Measurements from ENCODE around the gene F10.

F10 gene

DNA sequence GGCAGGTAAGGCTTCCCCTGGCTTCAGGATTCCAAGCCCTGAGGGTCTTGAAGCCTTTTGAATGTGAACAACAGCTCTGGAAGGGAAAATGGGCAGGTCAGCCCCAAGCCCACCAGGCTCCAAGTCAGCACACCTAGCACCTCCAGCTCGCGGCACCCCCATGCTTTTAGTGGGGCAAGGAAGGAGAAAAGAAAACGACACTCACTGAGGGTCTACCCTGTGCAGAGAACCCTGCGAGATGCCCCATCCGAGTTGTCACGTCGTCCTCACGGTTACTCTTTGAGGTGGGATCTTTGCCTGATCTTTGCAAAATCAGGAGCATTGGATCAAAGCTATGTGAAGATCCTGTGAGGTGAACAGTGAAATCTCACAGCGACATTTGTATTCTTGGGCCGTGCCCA lies 5.7 kb upstream of the F10 start:
- no peak for DNase-seq (ENCODE audit: low read depth)

DNA sequence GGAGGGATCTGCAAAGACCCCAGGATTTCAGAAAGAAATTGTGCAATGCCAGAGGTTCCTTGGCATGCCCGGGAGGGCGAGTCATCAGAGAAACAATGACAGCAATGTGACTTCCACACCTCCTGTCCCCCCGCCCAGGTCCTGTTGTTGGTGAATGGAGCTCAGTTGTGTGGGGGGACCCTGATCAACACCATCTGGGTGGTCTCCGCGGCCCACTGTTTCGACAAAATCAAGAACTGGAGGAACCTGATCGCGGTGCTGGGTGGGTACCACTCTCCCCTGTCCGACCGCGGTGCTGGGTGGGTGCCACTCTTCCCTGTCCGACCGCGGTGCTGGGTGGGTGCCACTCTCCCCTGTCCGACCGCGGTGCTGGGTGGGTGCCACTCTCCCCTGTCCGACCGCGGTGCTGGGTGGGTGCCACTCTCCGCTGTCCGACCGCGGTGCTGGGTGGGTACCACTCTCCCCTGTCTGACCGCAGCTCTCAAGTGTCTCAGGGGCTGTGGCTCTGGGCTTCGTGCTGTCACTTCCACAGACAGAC lies 5.2 kb upstream of the F10 start:
- no peak for DNase-seq (ENCODE audit: low read depth)

DNA sequence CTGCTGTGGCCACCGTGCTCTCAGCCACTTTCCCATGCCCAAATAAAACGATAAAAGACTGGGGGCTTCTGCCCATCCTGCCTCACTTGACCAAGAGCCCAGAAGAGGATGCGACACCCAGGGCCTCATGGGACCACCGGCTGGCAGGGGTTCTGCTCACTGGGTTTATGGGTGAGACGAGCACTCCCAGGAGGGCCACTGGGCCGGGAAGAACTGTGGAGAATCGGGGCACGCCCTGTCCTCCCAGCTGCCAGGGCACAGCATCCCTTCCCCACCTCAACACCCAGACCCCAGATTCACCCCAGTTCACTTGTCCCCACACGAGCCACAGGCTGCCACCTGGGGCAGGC lies 4.7 kb upstream of the F10 start:
- no peak for DNase-seq (ENCODE audit: low read depth)

DNA sequence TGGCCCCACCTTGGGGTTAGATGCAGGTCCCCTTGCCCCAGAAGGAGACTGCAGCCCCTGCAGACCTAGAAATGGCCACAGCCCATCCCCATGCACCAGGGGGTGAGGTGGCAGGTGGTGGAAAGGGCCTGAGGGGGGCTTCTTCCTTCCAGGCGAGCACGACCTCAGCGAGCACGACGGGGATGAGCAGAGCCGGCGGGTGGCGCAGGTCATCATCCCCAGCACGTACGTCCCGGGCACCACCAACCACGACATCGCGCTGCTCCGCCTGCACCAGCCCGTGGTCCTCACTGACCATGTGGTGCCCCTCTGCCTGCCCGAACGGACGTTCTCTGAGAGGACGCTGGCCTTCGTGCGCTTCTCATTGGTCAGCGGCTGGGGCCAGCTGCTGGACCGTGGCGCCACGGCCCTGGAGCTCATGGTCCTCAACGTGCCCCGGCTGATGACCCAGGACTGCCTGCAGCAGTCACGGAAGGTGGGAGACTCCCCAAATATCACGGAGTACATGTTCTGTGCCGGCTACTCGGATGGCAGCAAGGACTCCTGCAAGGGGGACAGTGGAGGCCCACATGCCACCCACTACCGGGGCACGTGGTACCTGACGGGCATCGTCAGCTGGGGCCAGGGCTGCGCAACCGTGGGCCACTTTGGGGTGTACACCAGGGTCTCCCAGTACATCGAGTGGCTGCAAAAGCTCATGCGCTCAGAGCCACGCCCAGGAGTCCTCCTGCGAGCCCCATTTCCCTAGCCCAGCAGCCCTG lies 4.2 kb upstream of the F10 start:
- no peak for DNase-seq (ENCODE audit: low read depth)

DNA sequence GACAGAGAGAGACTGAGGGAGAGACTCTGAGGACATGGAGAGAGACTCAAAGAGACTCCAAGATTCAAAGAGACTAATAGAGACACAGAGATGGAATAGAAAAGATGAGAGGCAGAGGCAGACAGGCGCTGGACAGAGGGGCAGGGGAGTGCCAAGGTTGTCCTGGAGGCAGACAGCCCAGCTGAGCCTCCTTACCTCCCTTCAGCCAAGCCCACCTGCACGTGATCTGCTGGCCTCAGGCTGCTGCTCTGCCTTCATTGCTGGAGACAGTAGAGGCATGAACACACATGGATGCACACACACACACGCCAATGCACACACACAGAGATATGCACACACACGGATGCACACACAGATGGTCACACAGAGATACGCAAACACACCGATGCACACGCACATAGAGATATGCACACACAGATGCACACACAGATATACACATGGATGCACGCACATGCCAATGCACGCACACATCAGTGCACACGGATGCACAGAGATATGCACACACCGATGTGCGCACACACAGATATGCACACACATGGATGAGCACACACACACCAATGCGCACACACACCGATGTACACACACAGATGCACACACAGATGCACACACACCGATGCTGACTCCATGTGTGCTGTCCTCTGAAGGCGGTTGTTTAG lies 3.3 kb upstream of the F10 start:
- no peak for DNase-seq (ENCODE audit: low read depth)

DNA sequence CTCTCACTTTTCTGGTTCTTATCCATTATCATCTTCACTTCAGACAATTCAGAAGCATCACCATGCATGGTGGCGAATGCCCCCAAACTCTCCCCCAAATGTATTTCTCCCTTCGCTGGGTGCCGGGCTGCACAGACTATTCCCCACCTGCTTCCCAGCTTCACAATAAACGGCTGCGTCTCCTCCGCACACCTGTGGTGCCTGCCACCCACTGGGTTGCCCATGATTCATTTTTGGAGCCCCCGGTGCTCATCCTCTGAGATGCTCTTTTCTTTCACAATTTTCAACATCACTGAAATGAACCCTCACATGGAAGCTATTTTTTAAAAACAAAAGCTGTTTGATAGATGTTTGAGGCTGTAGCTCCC lies 2.8 kb upstream of the F10 start:
- DNase-seq (ENCODE audit: low read depth) = no peak

DNA sequence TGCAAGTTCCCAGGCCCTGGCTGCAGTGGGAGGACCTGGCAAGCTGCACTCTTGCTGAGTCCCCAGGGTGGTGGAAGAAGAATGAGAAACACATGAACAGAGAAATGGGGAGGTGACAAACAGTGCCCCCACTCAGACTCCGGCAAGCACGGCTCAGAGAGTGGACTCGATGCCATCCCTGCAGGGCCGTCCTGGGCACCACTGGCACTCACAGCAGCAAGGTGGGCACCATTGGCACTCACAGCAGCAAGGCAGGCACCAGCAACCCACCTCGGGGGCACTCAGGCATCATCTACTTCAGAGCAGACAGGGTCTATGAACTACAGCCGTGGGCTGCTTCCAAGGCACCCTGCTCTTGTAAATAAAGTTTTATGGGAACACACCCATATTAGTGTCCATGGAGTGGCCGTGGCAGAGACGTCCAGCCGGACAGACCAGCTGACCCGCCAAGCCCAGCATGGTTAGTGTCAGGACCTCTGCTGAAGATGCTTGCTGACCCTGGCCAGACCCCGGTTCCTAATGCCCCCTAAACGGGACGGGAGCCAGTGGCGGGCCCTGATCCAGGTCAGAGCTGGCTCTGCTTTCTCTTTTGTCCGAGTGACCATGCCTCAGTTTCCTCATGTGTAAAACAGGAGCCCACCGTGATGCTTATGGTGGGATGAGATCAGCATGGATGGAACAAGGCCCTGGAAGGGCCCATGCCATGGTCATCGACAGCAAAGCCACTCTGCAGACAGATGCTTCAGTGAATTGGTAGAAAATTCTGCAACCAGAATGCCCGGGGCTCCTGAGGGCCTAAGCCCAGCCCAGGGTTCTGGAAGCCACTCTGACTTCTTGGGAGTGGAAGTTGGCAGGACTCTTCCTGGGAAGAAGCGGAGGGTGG lies 2.1 kb upstream of the F10 start:
- DNase-seq (ENCODE audit: low read depth) = no peak

DNA sequence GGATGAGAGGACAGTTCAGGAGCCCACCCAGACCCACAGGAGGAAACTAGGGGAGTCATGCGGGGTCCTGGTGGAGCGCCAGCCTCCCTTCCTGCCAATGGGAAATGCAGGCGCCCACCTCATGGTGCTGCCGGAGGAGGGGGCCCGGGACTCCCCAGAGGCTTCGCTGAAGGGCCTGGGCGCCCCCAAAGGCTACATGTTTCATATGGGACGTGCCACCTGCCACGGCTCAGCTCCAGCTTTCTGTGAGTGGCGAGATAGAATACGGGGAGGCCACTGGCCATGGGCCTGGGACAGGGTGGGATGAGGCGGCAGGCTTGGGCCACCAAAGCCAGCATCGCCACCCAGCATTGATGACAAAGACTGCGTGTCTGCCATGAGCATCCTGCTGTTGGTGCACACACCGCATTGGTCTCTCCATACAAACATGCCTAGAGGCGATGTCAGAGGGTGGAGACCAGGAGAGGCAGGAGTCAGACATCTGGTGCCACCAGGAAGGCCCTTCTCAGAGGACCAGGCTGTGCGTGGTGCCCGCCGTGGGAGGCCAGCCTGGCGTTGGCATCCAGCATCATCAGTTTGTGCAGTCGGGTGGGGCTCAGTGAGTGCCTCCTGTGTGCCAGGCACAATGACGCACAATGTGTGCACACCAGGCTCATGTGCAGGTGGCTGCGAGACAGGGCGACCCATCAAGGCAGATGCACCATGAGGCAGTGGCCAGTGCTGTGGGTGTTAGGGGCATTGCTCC lies 1.2 kb upstream of the F10 start:
- DNase-seq (ENCODE audit: low read depth) = no peak

DNA sequence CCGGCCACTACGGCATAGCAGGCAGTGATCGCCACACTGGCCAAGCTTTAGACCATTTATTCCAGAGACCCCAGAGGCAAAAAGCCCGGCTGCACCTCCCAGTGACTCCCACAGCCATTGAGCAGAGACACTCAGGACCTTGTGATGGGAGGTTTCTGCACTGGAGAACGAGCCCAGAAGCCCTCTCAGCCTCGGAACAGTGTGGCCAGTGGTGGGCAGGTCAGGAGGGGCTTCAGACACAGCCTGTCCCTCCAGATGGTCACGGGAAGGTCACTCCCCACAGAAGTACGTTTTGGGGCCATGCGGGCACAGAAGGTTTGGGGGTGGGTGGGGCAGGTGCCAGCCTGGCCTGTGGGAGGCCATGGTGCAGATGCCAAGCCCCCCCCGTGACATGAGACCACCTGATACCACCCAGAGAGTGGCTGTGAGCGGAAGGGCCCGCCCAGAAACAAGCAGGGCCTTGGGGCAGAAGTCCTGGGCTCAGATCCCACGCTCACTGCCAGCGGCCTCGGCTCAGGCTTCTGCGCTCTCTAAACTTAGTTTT lies 599 bp upstream of the F10 start:
- DNase-seq (ENCODE audit: low read depth) = no peak

DNA sequence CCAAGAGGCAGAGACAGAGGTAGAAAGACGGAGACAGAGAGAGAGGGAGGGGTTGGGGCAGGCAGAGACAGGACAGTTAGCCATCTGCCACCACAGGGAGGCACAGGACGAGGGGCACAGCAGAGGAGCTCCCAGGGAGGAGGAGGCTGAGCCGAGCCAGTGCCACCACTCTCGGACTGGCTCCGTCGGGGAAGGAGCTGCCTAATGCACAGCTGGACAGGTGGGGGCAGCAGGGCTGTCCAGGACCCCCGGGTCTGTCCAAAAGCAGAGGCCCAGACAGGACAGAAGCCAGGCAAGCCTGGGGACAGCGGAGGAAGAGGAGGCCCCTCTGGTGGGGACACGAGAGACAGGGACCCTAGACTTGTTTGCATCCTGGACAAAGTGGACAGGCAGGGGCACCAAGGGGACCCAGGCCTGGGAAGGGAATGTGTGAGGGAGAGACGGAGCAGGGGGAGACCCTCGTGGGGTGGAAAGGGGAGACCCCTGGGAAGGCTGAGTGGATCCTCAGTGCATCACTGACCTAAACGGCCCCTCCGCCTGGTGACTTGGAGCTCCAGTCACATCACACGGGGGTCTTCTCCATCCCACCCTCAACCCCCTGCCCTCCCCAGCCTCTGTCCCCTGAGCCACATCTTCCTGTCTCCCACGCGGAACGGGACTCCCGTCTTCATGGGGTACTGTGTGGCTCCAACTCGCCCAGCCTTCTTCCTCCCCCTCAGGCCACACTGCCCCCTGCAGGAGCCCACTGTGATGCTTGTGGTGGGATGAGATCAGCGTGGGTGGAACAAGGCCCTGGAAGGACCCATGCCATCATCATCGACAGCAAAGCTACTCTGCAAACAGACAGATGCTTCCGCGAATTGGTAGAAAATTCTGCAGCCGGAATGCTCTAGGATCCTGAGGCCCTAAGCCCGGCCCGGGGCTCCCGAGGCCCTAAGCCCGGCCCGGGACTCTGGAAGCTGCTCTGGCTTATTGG lies 915 bp downstream of the F10 start:
- DNase-seq (ENCODE audit: low read depth) = no peak

DNA sequence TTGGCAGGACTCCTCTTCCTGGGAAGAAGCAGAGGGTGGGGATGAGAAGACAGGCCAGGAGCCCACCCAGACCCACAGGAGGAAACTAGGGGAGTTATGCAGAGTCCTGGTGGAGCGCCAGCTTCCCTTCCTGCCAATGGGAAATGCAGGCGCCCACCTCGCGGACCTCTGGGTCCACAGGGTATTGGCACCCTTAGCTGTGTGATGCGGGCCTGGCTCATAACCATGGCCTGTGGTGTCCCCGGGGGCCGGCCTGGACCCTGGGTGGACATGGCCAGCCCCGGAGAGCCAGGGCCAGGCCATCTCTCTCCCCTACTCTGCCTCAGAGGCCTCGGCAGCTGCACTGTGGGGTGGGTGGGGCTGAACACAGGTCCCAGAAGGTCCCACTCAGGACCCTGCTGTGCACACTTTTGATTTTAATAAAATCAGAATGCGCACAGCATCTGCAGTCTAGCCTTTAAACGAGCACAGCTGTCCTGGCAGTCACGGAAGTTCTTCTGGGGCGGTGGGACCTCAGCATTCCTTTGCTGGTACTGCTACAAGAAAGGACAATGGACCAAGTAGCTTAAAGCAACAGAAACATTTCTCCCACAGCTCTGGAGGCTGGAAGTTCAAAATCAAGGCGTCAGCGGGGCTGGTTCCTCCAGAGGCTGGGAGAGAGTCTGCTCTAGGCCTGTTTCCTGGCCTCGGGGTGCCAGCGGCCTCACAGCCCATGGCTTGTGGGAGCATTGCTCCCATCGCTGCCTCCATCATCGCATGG lies 1.8 kb downstream of the F10 start:
- DNase-seq (ENCODE audit: low read depth) = no peak

DNA sequence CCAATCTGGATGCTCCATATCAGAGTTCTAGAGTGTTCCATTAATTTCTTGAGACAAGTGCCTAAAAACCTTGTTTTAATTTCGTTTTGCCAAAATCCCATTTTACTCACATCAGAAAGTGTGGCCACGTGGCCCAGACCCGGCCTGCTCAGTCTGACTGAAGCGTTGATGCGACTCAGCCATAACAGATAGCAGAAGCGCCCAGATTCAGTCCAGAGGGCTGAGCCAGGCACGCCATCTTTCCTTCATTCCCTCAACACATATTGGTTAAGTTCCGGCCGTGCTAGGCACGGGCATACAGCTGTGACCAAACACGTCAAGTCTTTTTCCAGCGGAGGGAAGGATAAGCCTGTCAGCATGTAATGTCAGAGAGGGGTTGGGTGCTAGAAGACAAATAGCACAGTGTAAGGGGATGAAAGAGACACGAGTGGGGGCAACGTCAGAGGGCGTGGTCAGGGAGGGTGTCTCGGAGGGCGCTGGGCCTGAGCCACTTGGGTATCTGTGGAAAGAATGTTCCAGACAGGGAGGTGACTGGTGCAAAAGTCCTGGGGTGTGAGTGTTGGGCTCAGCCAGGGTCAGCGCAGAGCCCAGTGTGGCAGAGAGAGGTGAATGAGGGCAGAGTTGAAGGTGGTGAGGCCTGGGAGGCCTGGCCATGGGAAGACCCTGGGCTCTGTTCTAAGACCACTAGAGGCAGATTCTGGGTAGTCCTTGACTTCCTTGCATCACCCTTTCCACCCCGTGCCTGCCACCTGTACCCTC lies 3.1 kb downstream of the F10 start:
- DNase-seq (ENCODE audit: low read depth) = no peak

DNA sequence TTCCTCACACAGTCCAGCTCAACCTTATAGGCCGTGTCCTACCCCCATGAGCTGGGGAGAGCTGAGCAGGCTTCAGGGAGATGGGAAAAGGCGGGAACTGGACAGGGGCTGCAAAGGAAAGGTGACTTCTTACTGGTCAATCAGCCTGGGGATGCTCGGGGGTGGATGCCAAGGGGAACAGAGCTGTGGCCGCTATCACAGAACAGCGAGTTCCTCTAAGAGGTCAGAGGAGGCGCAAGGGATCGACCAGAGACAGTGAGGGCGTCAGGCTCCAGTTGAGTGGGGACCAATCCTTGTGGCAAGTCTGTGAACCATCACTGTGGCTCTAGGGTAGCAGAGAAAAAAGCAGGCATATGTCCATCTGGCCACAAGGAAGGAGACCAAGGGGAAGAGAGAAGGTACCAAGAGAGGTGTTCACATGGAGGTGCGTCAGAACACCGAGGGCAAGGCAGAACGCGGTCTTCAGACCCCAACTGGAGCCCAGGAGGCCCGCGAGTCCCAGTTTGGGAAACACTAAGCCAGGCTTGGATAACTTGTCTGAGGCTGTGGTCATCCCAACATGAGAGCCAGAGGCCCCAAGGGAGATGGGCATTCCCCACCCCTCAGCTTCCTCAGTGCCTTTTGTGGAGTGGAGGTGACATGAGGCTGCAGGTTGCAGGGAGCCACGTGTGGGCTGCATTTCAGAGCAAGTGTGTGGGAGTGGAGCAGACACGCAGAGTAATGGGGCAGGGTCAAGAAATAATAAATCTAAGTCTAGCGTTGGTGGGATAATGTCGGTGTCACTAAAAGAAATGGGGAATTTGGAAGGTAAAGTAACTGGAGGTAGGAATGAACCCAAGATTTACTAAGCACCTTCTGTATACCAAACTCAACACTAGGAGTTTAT lies 3.9 kb downstream of the F10 start:
- DNase-seq (ENCODE audit: low read depth) = no peak

DNA sequence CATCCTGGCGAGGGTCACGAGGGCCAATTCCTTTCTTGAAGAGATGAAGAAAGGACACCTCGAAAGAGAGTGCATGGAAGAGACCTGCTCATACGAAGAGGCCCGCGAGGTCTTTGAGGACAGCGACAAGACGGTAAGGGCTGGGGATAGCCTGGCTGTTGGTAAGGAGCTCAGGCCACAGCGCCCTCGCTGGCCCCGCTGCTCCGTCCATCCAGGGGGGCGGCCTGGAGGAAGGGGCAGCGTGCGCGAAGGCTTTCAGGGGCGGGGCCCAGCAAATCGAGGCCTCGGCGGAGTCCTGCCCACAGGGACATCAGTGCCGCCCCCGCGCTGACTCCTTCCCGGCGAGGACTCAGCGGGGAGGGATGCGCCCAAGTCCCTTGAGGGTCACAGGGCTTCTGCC lies 6.9 kb downstream of the F10 start:
- no peak for DNase-seq (ENCODE audit: low read depth)

DNA sequence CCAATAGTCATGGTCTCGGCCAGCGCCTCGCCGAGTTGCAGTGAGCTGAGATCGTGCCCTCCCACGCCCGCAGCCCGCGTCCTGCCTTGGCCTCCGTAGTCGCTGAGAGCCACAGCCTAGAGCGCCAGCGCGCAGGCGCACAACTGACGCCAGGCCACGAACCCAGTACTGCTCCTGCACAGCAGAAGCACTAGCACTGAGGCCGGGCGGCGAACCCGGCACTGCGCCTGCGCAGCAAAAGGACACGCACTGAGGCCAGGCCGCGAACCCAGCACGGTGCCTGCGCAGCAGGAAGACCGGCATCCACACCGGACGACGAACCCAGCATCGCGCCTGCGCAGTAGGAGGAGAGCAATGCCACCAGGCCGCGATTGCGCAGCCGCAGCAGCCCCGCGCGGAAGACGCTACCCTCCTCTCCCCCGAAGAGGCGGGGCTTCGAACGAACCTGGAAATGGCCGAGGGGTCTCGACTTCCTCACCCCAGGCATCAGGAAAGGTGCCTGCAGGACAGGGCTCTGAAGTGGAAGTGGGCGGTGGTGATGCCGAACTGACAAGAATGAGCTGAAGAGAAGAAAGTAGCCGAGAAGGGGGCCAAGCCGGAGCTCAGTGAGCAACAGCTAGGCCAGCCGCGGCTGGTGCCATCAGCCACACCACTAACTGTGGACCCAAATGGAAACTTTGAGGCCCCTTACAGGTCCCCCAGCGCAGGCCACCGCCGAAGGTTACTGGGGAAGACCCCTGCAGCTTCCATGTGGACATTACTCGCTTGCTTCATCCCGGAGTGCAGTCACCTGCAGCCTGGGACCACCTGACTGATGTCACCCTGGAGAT lies 7.5 kb downstream of the F10 start:
- no peak for DNase-seq (ENCODE audit: low read depth)

DNA sequence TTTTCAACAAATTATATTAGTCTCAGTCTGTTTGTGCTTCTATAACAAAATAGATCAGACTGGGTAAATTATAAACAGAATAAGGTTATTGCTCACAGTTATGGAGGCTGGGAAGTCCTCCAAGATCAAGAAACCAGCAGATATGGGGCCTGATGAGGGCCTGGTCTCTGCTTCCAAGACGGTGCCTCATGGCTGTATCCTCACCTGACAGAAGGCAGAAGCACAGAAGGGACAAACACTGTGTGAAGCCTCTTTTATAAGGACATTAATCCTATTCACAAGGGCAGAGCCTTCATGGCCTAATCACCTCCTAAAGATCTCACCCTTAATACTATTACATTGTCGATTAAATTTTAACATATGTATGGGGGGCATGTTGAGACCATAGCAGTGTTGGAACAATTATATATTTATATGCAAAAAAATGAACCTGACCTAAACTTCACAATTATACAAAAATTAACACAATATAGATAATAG lies 12.7 kb downstream of the F10 start:
- no peak for DNase-seq (ENCODE audit: low read depth)

DNA sequence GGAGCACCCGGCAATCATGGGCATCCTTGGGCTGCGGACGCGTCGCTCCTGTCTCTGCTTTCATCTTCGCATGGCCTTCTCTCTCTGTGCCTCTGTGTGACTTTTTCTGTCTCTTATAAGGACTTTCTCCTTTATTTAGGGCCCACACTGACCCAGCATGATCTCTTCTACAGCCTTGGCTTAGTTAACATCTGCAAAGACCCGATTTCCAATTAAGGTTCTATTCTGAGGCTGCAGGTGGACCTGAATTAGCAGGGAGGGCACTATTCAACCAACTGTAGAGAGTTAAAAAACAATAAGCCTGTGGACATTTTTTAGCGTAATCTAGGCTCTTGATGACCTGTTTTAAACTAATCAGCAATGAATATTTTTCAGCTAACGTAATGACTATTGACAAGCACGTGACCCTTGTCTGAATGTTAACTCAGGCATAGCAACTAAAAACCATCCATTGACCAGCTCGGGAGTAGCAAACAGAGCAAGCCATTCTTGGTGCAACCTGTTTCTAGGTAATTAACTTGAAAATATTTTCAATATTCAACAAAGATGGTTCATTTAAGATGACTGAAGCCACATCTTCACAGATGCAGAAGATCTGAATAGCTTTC lies 15.2 kb downstream of the F10 start:
- no peak for DNase-seq (ENCODE audit: low read depth)
